ENCODE measurements around the gene TEAD3. TPM values are rescaled to one million over a fixed set of nuclear protein-coding genes. Genes with fewer than 3 reads are reported as not detected.
A peak's percentile ranks its signal among the peaks of the same experiment; 100 is the strongest.

Gene TEAD3
- total and polyA plus RNA-seq, 2 of the 4 experiments (the other 2 are of a cell fraction): 5.2 to 28.0 TPM

DNA sequence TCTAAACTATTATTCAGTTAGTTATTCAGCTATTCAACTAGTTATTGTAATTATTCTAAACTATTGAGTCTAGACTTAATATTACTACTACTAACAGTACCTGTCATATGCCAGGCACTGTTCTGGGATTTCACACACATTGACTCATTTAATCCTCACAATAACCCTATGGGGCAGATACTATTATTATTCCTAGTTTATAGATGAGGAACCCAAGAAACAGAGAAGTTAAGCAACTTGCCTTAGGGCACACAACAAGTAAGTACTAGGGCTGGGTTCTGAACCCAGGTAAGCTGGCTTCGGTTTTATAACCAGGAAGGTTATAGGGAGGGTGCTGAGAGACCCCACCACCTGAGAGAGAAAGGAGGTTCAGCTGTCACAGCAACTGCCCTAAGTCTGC lies 7.8 kb downstream of the TEAD3 start:
- no peak overlapping the region for H2AFZ ChIP-seq (replicated peaks; ENCODE audit: low read length, poor library complexity)
- peaks cover 25% of the 10 kb centered on the region for H4K20me1 ChIP-seq (ENCODE audit: insufficient read depth, low read length)
- no peaks in the 10 kb centered on the region for H3K27me3 ChIP-seq (ENCODE audit: control insufficient read depth, insufficient read depth, low read length)
- DNase-seq (no peak), ATAC-seq (ENCODE audit: low read depth) (no peak)
- peak overlapping the region; percentile 96 for H3K14ac ChIP-seq (replicated peaks; ENCODE audit: low read depth, low read length)
- H2BK15ac ChIP-seq (ENCODE audit: low read depth, low read length): peak overlapping the region; percentile 92; the same call in 2 of the 3 replicates
- H3K9ac ChIP-seq (ENCODE audit: low read depth, low read length): peak overlapping the region; percentile 94
- H3K56ac ChIP-seq (ENCODE audit: extremely low read depth, insufficient read depth, low read length): no peak overlapping the region
- H3K79me1 ChIP-seq (ENCODE audit: low read depth in 1 of 2, low read length in 2 of 2): peaks cover 45 to 96% of the 10 kb centered on the region in 2 experiments
- peak overlapping the region; percentile 95 for H2BK5ac ChIP-seq (ENCODE audit: low read depth, low read length, poor library complexity, severe bottlenecking)
- H3K9me1 ChIP-seq (ENCODE audit: insufficient read depth, low read length): peaks cover 41% of the 10 kb centered on the region
- dilution Hi-C loops (cut with HindIII; ENCODE audit: low sequenced_read_pairs, unreplicated experiment): no loop called here
- peak overlapping the region; percentile 35; the same call in 1 of the 2 replicates for H3K23ac ChIP-seq (ENCODE audit: low read depth, low read length)
- peak overlapping the region; percentile 97 for H3K4ac ChIP-seq (ENCODE audit: low read depth, low read length)
- H3K36me3 ChIP-seq (ENCODE audit: control insufficient read depth, insufficient read depth, low read length): peaks cover 21% of the 10 kb centered on the region
- ChIA-PET POLR2A (ENCODE audit: unreplicated experiment) (interaction anchor here (1.0 kb wide), 1 partner anchor 18 kb away, joined by 3 read pairs; no protein-coding TSS in a partner anchor), CTCF (interaction anchor here (1.3 kb wide), 1 partner anchor 8 kb away, joined by 3 read pairs; no protein-coding TSS in a partner anchor)
- peak overlapping the region; percentile 97 for H4K91ac ChIP-seq (ENCODE audit: insufficient read depth, low read depth, low read length)
- peak overlapping the region; percentile 89 for H2BK120ac ChIP-seq (ENCODE audit: low read depth, low read length)
- peak overlapping the region; percentile 88 for H4K5ac ChIP-seq (ENCODE audit: low read depth, low read length)
- H2BK20ac ChIP-seq (ENCODE audit: low read depth, low read length): peak overlapping the region; percentile 9
- no TSS peak for BruUV-seq (replicated peaks)
- peak overlapping the region; percentile 48 for H2AK9ac ChIP-seq (replicated peaks; ENCODE audit: low read depth, low read length, poor library complexity)
- H3K18ac ChIP-seq (ENCODE audit: low read depth, low read length): peak overlapping the region; percentile 97; the same call in 1 of the 2 replicates
- peak overlapping the region; percentile 98 for H3K27ac ChIP-seq (ENCODE audit: insufficient read depth, low read length)
- H2AK5ac ChIP-seq (ENCODE audit: low read depth, low read length): peak overlapping the region; percentile 98
- intact Hi-C loops (cut with micrococcal nuclease): no loop called here
- WGBS, 2 experiments (ENCODE audit: extremely low coverage in 2 of 2, insufficient read length in 1 of 2): no CpG with 5 or more reads among the region's 1 CpG
- peaks cover 72% of the 10 kb centered on the region for H3K4me1 ChIP-seq (ENCODE audit: control insufficient read depth, insufficient read depth, low read length)
- H3K9me3 ChIP-seq (ENCODE audit: control insufficient read depth, insufficient read depth, low read length): no peaks in the 10 kb centered on the region
- TF ChIP-seq MAFK (IDR thresholded peaks at IDR 0.05; ENCODE audit: low read depth, low read length) (no peak), RCOR1 (IDR thresholded peaks at IDR 0.05; ENCODE audit: insufficient replicate concordance, low read length) (no peak), RAD21 (IDR thresholded peaks at IDR 0.05; ENCODE audit: low read length) (no peak), CHD1 (IDR thresholded peaks at IDR 0.05; ENCODE audit: low read depth, low read length) (no peak), SMC3 (IDR thresholded peaks at IDR 0.05; ENCODE audit: low read depth, low read length) (no peak), NFE2L2 (IDR thresholded peaks at IDR 0.05; ENCODE audit: low read depth, low read length) (no peak), BHLHE40 (IDR thresholded peaks at IDR 0.05; ENCODE audit: low read depth, low read length) (no peak), RFX5 (IDR thresholded peaks at IDR 0.05; ENCODE audit: low read depth, low read length) (no peak), CEBPB (IDR thresholded peaks at IDR 0.05; ENCODE audit: low read depth, low read length) (no peak), FOS (IDR thresholded peaks at IDR 0.05; ENCODE audit: low read depth, low read length) (no peak), MXI1 (IDR thresholded peaks at IDR 0.05; ENCODE audit: borderline replicate concordance, low read depth, low read length) (no peak)
- TF ChIP-seq, protein P1, sequence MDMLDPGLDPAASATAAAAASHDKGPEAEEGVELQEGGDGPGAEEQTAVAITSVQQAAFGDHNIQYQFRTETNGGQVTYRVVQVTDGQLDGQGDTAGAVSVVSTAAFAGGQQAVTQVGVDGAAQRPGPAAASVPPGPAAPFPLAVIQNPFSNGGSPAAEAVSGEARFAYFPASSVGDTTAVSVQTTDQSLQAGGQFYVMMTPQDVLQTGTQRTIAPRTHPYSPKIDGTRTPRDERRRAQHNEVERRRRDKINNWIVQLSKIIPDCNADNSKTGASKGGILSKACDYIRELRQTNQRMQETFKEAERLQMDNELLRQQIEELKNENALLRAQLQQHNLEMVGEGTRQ (IDR thresholded peaks at IDR 0.05; ENCODE audit: low read depth, low read length): no peak
- TF ChIP-seq, protein P2, sequence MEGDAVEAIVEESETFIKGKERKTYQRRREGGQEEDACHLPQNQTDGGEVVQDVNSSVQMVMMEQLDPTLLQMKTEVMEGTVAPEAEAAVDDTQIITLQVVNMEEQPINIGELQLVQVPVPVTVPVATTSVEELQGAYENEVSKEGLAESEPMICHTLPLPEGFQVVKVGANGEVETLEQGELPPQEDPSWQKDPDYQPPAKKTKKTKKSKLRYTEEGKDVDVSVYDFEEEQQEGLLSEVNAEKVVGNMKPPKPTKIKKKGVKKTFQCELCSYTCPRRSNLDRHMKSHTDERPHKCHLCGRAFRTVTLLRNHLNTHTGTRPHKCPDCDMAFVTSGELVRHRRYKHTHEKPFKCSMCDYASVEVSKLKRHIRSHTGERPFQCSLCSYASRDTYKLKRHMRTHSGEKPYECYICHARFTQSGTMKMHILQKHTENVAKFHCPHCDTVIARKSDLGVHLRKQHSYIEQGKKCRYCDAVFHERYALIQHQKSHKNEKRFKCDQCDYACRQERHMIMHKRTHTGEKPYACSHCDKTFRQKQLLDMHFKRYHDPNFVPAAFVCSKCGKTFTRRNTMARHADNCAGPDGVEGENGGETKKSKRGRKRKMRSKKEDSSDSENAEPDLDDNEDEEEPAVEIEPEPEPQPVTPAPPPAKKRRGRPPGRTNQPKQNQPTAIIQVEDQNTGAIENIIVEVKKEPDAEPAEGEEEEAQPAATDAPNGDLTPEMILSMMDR (conservative IDR thresholded peaks at IDR 0.05; ENCODE audit: low read depth, low read length): no peak
- H4K8ac ChIP-seq (ENCODE audit: low read depth in 2 of 2, low read length in 2 of 2): peak overlapping the region; percentile 64 to 93; a peak in 3 of 4 replicates
- H3K4me2 ChIP-seq (ENCODE audit: low read depth, low read length): no peak overlapping the region
- H3K4me3 ChIP-seq (ENCODE audit: insufficient read depth, low read depth, low read length): no peak overlapping the region
- in situ Hi-C loops (cut with MboI; ENCODE audit: low sequenced_read_pairs): no loop called here
